H1 (cell line): ENCODE data around the gene PAQR7. TPM values are rescaled to one million over a fixed set of nuclear protein-coding genes. Genes with fewer than 3 reads are reported as not detected.
A peak's percentile ranks its signal among the peaks of the same experiment; 100 is the strongest.

ENCODE experiments used
- CTCF ChIA-PET: fragments of 300-600 bp; sonication (Branson Sonifier 250); formaldehyde crosslinking; loops from one replicate; lab custom pipeline; 2021; ENCODE audit not compliant: partially characterized antibody; lab: Charles Lee
- POLR2A ChIA-PET: fragments of 300-600 bp; sonication (Branson Sonifier 250); formaldehyde crosslinking; loops from one replicate; lab custom pipeline; 2021; ENCODE audit warnings: inconsistent platforms; ENCODE audit not compliant: partially characterized antibody; lab: Charles Lee
- DNase-seq, 2 experiments: peaks; one replicate each; pipeline versions ENCODE4 v3.0.0 to v3.0.0-alpha.2; 2010 to 2022; ENCODE audit warnings: low spot score in 2 of 2, low read depth in 1 of 2, mixed read lengths in 1 of 2
- FAIRE-seq: peaks from 2 replicates; lab custom pipeline; 2011; peaks lifted over from hg19 to GRCh38; lab: Jason Lieb, UNC
- H2AFZ ChIP-seq: 2 replicates; pipeline ENCODE4 v1.8.1; 2012; ENCODE audit warnings: low read length, inconsistent platforms
- H2AK5ac ChIP-seq: 2 replicates; pipeline ENCODE4 v1.6.1; 2013; ENCODE audit warnings: low read depth, low read length
- H2BK120ac ChIP-seq: replicated peaks from 2 replicates; pipeline ENCODE3; 2013; ENCODE audit warnings: low read depth, low read length, inconsistent platforms
- H2BK12ac ChIP-seq: 2 replicates; pipeline ENCODE4 v1.6.1; 2013; ENCODE audit warnings: low read depth, low read length
- H2BK15ac ChIP-seq: 2 replicates; pipeline ENCODE4 v1.6.1; 2013; ENCODE audit warnings: low read length
- H2BK20ac ChIP-seq: 2 replicates; pipeline ENCODE4 v1.6.1; 2013; ENCODE audit warnings: low read length
- H2BK5ac ChIP-seq: 2 replicates; pipeline ENCODE4 v1.6.1; 2013; ENCODE audit warnings: low read depth, low read length
- H3K14ac ChIP-seq: 2 replicates; pipeline ENCODE4 v1.6.1; 2013; ENCODE audit warnings: inconsistent platforms; ENCODE audit not compliant: insufficient read length
- H3K18ac ChIP-seq: 2 replicates; pipeline ENCODE4 v1.6.1; 2013; ENCODE audit warnings: low read length; ENCODE audit errors: extremely low read depth
- H3K23ac ChIP-seq: 2 replicates; pipeline ENCODE4 v1.6.1; 2013; ENCODE audit warnings: inconsistent platforms; ENCODE audit not compliant: insufficient read length
- H3K23me2 ChIP-seq: 2 replicates; pipeline ENCODE4 v1.6.1; 2013; ENCODE audit warnings: low read depth, low read length
- H3K27ac ChIP-seq: 2 replicates; pipeline ENCODE4 v1.6.1; 2011; ENCODE audit warnings: low read depth, low read length, inconsistent platforms
- H3K27me3 ChIP-seq, 4 experiments: replicated peaks in 1 of 4; 1 replicate in 1 of 4; 2 replicates in 3 of 4; pipeline versions ENCODE4 v1.6.1 to v1.8.1; 2011 to 2013; ENCODE audit warnings: low read length in 3 of 4, mild to moderate bottlenecking in 3 of 4, inconsistent platforms in 2 of 4, mixed read lengths in 2 of 4, moderate library complexity in 1 of 4; ENCODE audit not compliant: control insufficient read depth in 3 of 4, insufficient read depth in 3 of 4; ENCODE audit errors: extremely low read depth in 1 of 4
- H3K36me3 ChIP-seq, 4 experiments: 2 replicates each; pipeline versions ENCODE4 v1.6.1 to v1.8.1; 2011 to 2013; ENCODE audit warnings: mild to moderate bottlenecking in 4 of 4, low read length in 3 of 4, moderate library complexity in 2 of 4, control low read depth in 1 of 4, inconsistent platforms in 1 of 4; ENCODE audit not compliant: insufficient read depth in 4 of 4, control insufficient read depth in 2 of 4
- H3K4ac ChIP-seq: replicated peaks from 2 replicates; pipeline ENCODE3; 2013; ENCODE audit warnings: low read length, low read depth, mixed read lengths, inconsistent platforms; ENCODE audit not compliant: insufficient read length
- H3K4me1 ChIP-seq, 4 experiments: replicated peaks in 1 of 4; 1 replicate in 1 of 4; 2 replicates in 3 of 4; pipeline versions ENCODE4 v1.6.1 to v1.8.1; 2011 to 2013; ENCODE audit warnings: low read length in 3 of 4, inconsistent platforms in 2 of 4, mixed read lengths in 1 of 4; ENCODE audit not compliant: insufficient read depth in 4 of 4, control insufficient read depth in 3 of 4
- H3K4me2 ChIP-seq, 2 experiments: 2 replicates each; pipeline versions ENCODE4 v1.6.1 to v1.8.1; 2011 to 2013; ENCODE audit warnings: low read depth in 2 of 2, low read length in 2 of 2, control low read depth in 1 of 2, inconsistent platforms in 1 of 2, mild to moderate bottlenecking in 1 of 2; ENCODE audit not compliant: insufficient read depth in 1 of 2
- H3K4me3 ChIP-seq, 4 experiments: fragments of 200-600, 300-600 bp in 1 of 4; sonication (generic), shearing (Covaris generic), sonication (Bioruptor Twin) in 1 of 4; 2 replicates each; pipeline versions ENCODE4 v1.5.1 to v1.8.1; 2011 to 2016; ENCODE audit warnings: low read length in 4 of 4, low read depth in 3 of 4, control low read depth in 2 of 4, inconsistent platforms in 2 of 4, mild to moderate bottlenecking in 2 of 4, mixed read lengths in 1 of 4, moderate library complexity in 1 of 4; ENCODE audit not compliant: insufficient read depth in 2 of 4; ENCODE audit errors: extremely low read depth in 1 of 4
- H3K56ac ChIP-seq: replicated peaks from 2 replicates; pipeline ENCODE3; 2013; ENCODE audit warnings: low read depth, mild to moderate bottlenecking, mixed read lengths, low read length, inconsistent platforms; ENCODE audit not compliant: insufficient read length
- H3K79me1 ChIP-seq: 2 replicates; pipeline ENCODE4 v1.6.1; 2013; ENCODE audit warnings: low read depth, low read length, control low read depth
- H3K79me2 ChIP-seq, 2 experiments: 2 replicates each; pipeline versions ENCODE4 v1.6.1 to v1.8.1; 2012 to 2013; ENCODE audit warnings: low read length in 2 of 2, mild to moderate bottlenecking in 2 of 2, inconsistent platforms in 1 of 2; ENCODE audit not compliant: insufficient read depth in 2 of 2, control insufficient read depth in 1 of 2
- H3K9ac ChIP-seq, 4 experiments: replicated peaks in 1 of 4; 1 replicate in 1 of 4; 2 replicates in 3 of 4; pipeline versions ENCODE4 v1.6.1 to v1.8.1; 2011 to 2013; ENCODE audit warnings: low read depth in 3 of 4, low read length in 3 of 4, control low read depth in 2 of 4, mild to moderate bottlenecking in 2 of 4, moderate library complexity in 2 of 4, inconsistent platforms in 1 of 4; ENCODE audit errors: extremely low read depth in 1 of 4
- H3K9me3 ChIP-seq, 2 experiments: 2 replicates each; pipeline versions ENCODE4 v1.6.1 to v1.8.1; 2012 to 2013; ENCODE audit warnings: mild to moderate bottlenecking in 2 of 2, moderate library complexity in 2 of 2, control low read depth in 1 of 2, inconsistent platforms in 1 of 2, low read depth in 1 of 2, low read length in 1 of 2, mixed read lengths in 1 of 2; ENCODE audit not compliant: insufficient read depth in 2 of 2
- H4K20me1 ChIP-seq, 2 experiments: replicated peaks in 1 of 2; 2 replicates each; pipeline versions ENCODE3 to v1.8.1; 2011 to 2013; ENCODE audit warnings: inconsistent platforms in 2 of 2, low read length in 2 of 2, mild to moderate bottlenecking in 1 of 2; ENCODE audit not compliant: insufficient read depth in 2 of 2, control insufficient read depth in 1 of 2
- H4K5ac ChIP-seq: 2 replicates; pipeline ENCODE4 v1.6.1; 2013; ENCODE audit warnings: low read length, low read depth, mixed read lengths, inconsistent platforms; ENCODE audit not compliant: insufficient read length
- H4K8ac ChIP-seq: 2 replicates; pipeline ENCODE4 v1.8.0; 2013; ENCODE audit warnings: mild to moderate bottlenecking, moderate library complexity, low read length, inconsistent platforms; ENCODE audit not compliant: insufficient read depth; ENCODE audit errors: extremely low read depth
- H4K91ac ChIP-seq: replicated peaks from 2 replicates; pipeline ENCODE3; 2013; ENCODE audit warnings: low read length, mixed read lengths, inconsistent platforms; ENCODE audit not compliant: insufficient read length
- BACH1 ChIP-seq: IDR thresholded peaks from 2 replicates; pipeline ENCODE4 v1.6.1; 2012; ENCODE audit warnings: low read length, improper control_type of control experiment
- CHD2 ChIP-seq: IDR thresholded peaks from 2 replicates; pipeline ENCODE4 v1.6.1; 2012; ENCODE audit warnings: low read length, improper control_type of control experiment
- KDM1A ChIP-seq: fragments of 200-600, 300-600 bp; sonication (generic); IDR thresholded peaks from 2 replicates; pipeline ENCODE4 v1.7.1; 2016; ENCODE audit warnings: mild to moderate bottlenecking, low read length, borderline replicate concordance
- KDM4A ChIP-seq: IDR thresholded peaks from one replicate; pipeline ENCODE4 v1.7.1; 2012; ENCODE audit warnings: low read depth, mild to moderate bottlenecking, moderate library complexity, low read length, inconsistent platforms; ENCODE audit not compliant: severe bottlenecking
- MAX ChIP-seq: IDR thresholded peaks from 2 replicates; pipeline ENCODE4 v1.6.1; 2012; ENCODE audit warnings: inconsistent platforms
- RFX5 ChIP-seq: IDR thresholded peaks from 2 replicates; pipeline ENCODE4 v1.6.1; 2011; ENCODE audit warnings: low read depth, low read length, improper control_type of control experiment, borderline replicate concordance
- SIRT6 ChIP-seq: IDR thresholded peaks from one replicate; pipeline ENCODE4 v1.7.1; 2012; ENCODE audit warnings: low read length, inconsistent platforms
- SP4 ChIP-seq: IDR thresholded peaks from 2 replicates; pipeline ENCODE4 v1.6.1; 2012; ENCODE audit warnings: low read length, inconsistent platforms
- SRF ChIP-seq: IDR thresholded peaks from 2 replicates; pipeline ENCODE4 v1.6.1; 2011; ENCODE audit warnings: mild to moderate bottlenecking, low read depth, low read length, moderate library complexity
- WGBS, 2 experiments: shearing (Covaris generic) in 1 of 2; methylation state at CpG; one replicate each; pipeline versions ENCODE4 v1.1.6 to v1.1.7; 2013 to 2015; ENCODE audit warnings: low lambda C conversion rate in 2 of 2, mixed read lengths in 2 of 2, inconsistent platforms in 1 of 2, low coverage in 1 of 2, missing lambda C conversion rate in 1 of 2; ENCODE audit not compliant: insufficient replicate concordance in 2 of 2, insufficient coverage in 1 of 2, insufficient read length in 1 of 2; ENCODE audit errors: extremely low coverage in 1 of 2, missing lambda C conversion rate in 1 of 2; 5-methylcytosine and 5-hydroxymethylcytosine counted together
- polyA plus RNA-seq, 7 experiments: library from polyadenylated mRNA; depleted of rRNA in 3 of 7; stranded (reverse) in 5 of 7; unstranded in 2 of 7; fragments of >200 nt in 5 of 7; fragments of 200-250 nt in 2 of 7; gene quantifications; 1 replicate in 5 of 7; 2 replicates in 1 of 7; 4 replicates in 1 of 7; pipeline versions ENCODE4 v1.2.1 to v1.2.3, GENCODE V29; 2011 to 2013; ENCODE audit warnings: missing spikeins in 2 of 7, mixed read lengths in 2 of 7
- total RNA-seq: library from RNA; stranded (reverse); fragmentation: NEBNext Ultra II Directional; extraction: Animal tissue kit (Norgen Biotek cat#: 25700); gene quantifications from 2 replicates; pipeline ENCODE4 v1.2.1, GENCODE V29; 2021
- TF ChIP-seq, protein P1 (sequence below): IDR thresholded peaks from 2 replicates; pipeline ENCODE4 v1.6.1; 2011; ENCODE audit warnings: low read length, improper control_type of control experiment

Gene PAQR7
- total and polyA plus RNA-seq, 2 of the 8 experiments (the other 6 are each of a cell fraction or from before 2014, with no cell fraction given) = 7.3 to 7.4 TPM

- POLR2A ChIA-PET = interaction anchor here (0.6 to 5.5 kb wide), 22 partner anchors 9 to 390 kb away, joined by 3 to 32 read pairs (median 3); partner anchors contain the start of genes MACO1, PAFAH2 and PAQR7
- TF ChIP-seq SIRT6 (no peak), MAX (no peak), KDM4A (peak; percentile 18), KDM1A (no peak), RFX5 (no peak), SP4 (no peak), SRF (no peak), BACH1 (no peak), CHD2 (peak; percentile 71)
- TF ChIP-seq, protein P1, sequence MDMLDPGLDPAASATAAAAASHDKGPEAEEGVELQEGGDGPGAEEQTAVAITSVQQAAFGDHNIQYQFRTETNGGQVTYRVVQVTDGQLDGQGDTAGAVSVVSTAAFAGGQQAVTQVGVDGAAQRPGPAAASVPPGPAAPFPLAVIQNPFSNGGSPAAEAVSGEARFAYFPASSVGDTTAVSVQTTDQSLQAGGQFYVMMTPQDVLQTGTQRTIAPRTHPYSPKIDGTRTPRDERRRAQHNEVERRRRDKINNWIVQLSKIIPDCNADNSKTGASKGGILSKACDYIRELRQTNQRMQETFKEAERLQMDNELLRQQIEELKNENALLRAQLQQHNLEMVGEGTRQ = no peak
These were observed 55.0 kb downstream of the PAQR7 start for GRCh38 chr1:25820247-25821111.

More at GRCh38 chr1:25820247-25821111, 55.0 kb downstream of the PAQR7 start:
- Histone ChIP-seq H3K27me3 (peaks cover 0 to 6% (median 2%) of the 10 kb centered on the region in 4 experiments; a peak in 4 of 7 replicates), H2BK20ac (no peak overlapping the region), H4K20me1 (peaks cover 11 to 13% of the 10 kb centered on the region in 2 experiments), H2BK15ac (no peak overlapping the region), H3K56ac (no peak overlapping the region), H2AFZ (no peak overlapping the region), H3K23ac (no peak overlapping the region), H3K23me2 (peaks cover 12% of the 10 kb centered on the region), H3K18ac (0 out of 2 replicates have a peak overlapping the region, but pooled peaks have one; percentile 25), H3K4me3 (peak overlapping the region; percentile 75 to 85 (median 80)), H3K79me2 (peaks cover 0 to 3% of the 10 kb centered on the region in 2 experiments; a peak in 1 of 4 replicates), H2AK5ac (no peak overlapping the region), H3K9ac (peak overlapping the region; percentile 7 to 58 (median 48); a peak in 6 of 7 replicates), H3K27ac (peak overlapping the region; percentile 31; the same call in 1 of the 2 replicates), H3K4ac (no peak overlapping the region), H2BK5ac (peak overlapping the region; percentile 47; the same call in 1 of the 2 replicates), H4K8ac (0 out of 2 replicates have a peak overlapping the region, but pooled peaks have one; percentile 71), H3K4me1 (peaks cover 12 to 25% (median 15%) of the 10 kb centered on the region in 4 experiments), H2BK120ac (no peak overlapping the region), H3K14ac (no peak overlapping the region), H4K91ac (peak overlapping the region; percentile 31), H3K36me3 (no peaks in the 10 kb centered on the region; a peak in 1 of 8 replicates), H2BK12ac (no peak overlapping the region), H3K9me3 (no peaks in the 10 kb centered on the region), H4K5ac (peak overlapping the region; percentile 38), H3K4me2 (peak overlapping the region; percentile 90 to 93), H3K79me1 (peaks cover 8% of the 10 kb centered on the region; the same call in 1 of the 2 replicates)
- WGBS, 2 experiments = 7% methylated on average over 51 of the region's 67 CpGs; no CpG with 5 or more reads in 1 of the 2 experiments
- FAIRE-seq = no peak
- DNase-seq = peak in 1 of 2 experiments; percentile 74
- CTCF ChIA-PET = interaction anchor here (0.7 to 2.7 kb wide), 12 partner anchors 9 to 393 kb away, joined by 3 to 11 read pairs (median 3); partner anchors contain the start of gene PAFAH2
